ENCODE measurements around the gene ATP2B3.

The ATP2B3 gene

DNA sequence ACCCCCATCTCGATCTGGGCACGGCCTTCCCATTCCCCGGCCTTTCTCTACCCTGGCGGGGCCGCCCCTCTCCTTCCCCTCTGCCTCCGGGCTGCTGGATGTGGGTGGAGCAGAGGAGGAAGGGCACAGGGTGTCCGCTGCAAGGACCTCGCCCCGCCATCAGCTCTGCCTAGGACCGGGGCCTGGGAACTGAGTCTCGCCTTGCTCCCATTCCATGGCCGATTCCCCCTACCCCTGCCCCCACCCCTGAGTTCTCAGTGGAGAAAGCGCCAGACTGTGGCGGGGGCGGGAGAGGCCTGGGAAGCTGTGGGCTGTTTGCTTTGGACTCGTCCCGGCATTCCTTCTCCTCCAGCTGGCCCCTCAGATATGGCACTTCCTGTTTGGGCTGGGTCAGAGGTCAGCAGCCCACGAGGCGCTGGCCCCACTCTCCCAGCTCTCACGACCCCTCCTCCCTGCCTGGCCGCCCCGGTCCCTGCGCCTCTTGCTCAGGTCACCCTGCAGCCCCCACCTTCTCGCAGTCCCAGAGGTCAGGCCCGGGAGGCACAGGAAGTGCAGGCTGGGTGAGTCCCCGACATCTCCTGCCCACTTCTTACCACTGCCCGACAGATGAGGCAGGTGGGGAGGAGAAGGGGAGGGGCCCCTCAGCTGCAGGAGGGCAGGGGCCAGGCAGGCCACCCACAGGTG lies 29.1 kb upstream of the ATP2B3 start:
- Histone ChIP-seq H3K36me3 (ENCODE audit: control insufficient read depth in 2 of 2, insufficient read depth in 2 of 2, low read length in 2 of 2) (no peaks in the 10 kb centered on the region), H3K27me3 (ENCODE audit: control insufficient read depth in 2 of 2, insufficient read depth in 2 of 2, low read length in 2 of 2) (no peaks in the 10 kb centered on the region), H3K9ac (ENCODE audit: low read depth in 1 of 2, low read length in 2 of 2) (no peak overlapping the region), H3K27ac (ENCODE audit: low read depth in 2 of 2, low read length in 2 of 2) (no peak overlapping the region), H3K9me3 (ENCODE audit: control insufficient read depth in 2 of 2, low read length in 2 of 2) (no peaks in the 10 kb centered on the region), H3K4me3 (ENCODE audit: low read length in 2 of 2) (no peak overlapping the region), H3K4me1 (ENCODE audit: control insufficient read depth in 2 of 2, insufficient read depth in 2 of 2, low read length in 2 of 2) (no peaks in the 10 kb centered on the region)

DNA sequence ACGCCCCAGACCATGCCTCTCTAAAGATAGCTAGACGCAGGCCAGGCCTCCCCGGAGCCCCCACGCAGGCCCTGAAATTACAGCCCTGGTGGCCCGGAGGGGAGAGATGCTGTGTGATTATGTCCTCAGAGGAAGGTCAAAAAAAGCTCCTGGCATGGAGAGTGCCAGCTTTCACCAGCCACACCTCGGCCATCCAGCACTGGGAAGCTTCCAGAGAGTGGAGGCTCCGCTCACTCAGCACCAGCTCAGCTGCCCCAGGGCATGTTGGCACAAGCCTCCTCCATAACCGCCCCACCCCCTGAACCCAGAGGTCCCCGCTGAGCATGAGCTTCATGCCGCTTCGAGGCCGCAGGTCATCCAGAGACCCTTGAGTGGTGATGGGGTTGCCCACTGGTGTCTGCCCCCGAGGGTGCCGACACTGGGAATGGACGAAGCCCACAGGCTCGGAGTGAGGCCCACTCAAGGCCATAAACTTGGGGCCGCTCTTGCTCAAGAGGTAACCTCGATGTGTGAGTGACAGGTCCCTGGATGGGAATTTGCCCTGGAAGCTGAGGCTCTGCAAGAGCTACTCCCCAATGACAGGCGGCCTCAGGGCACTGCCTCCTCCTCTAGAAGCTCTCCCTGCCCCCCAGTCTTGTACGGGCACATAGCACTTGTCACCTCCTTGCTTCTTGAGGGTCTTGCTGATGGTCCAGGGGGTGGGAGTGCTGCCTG lies 27.1 kb upstream of the ATP2B3 start:
- Histone ChIP-seq H3K4me3 (ENCODE audit: low read length in 2 of 2) (no peak overlapping the region), H3K4me1 (ENCODE audit: control insufficient read depth in 2 of 2, insufficient read depth in 2 of 2, low read length in 2 of 2) (no peaks in the 10 kb centered on the region), H3K27ac (ENCODE audit: low read depth in 2 of 2, low read length in 2 of 2) (no peak overlapping the region), H3K27me3 (ENCODE audit: control insufficient read depth in 2 of 2, insufficient read depth in 2 of 2, low read length in 2 of 2) (peaks cover 0 to 3% of the 10 kb centered on the region in 2 donors), H3K9me3 (ENCODE audit: control insufficient read depth in 2 of 2, low read length in 2 of 2) (no peaks in the 10 kb centered on the region), H3K9ac (ENCODE audit: low read depth in 1 of 2, low read length in 2 of 2) (no peak overlapping the region), H3K36me3 (ENCODE audit: control insufficient read depth in 2 of 2, insufficient read depth in 2 of 2, low read length in 2 of 2) (no peaks in the 10 kb centered on the region)

DNA sequence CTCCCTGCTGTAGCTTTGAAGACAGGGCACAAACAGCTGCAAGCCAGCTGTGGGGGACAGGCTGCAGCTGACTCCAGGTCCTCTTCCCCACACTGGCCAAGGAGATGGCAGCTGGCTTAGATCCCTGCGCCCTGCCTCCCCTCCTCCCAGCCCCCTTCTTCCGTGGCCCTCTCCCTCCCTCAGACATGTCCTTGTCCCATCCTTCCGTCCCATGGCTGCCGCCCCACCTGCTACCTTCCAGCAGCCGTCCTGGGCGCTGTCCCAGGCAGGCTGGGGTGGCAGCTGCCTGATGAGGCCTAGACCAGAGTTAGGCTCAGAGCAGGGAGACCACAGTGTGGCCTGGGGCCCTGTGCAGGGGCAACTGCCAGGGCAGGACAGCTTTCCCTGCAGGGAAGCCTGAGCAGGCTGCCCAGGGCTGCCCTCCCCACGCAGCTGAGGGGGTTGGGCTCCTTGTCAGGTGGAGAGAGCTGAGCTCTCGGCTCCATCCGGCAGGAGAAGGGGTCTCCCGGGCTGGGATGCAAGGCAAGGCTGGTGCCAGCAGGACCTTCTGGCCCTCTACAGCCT lies 26.0 kb upstream of the ATP2B3 start:
- no peak overlapping the region for H3K27ac ChIP-seq (ENCODE audit: low read depth in 2 of 2, low read length in 2 of 2)
- no peaks in the 10 kb centered on the region for H3K36me3 ChIP-seq (ENCODE audit: control insufficient read depth in 2 of 2, insufficient read depth in 2 of 2, low read length in 2 of 2)
- no peak overlapping the region for H3K9ac ChIP-seq (ENCODE audit: low read depth in 1 of 2, low read length in 2 of 2)
- no peaks in the 10 kb centered on the region for H3K4me1 ChIP-seq (ENCODE audit: control insufficient read depth in 2 of 2, insufficient read depth in 2 of 2, low read length in 2 of 2)
- peaks cover 0 to 3% of the 10 kb centered on the region in 2 donors for H3K27me3 ChIP-seq (ENCODE audit: control insufficient read depth in 2 of 2, insufficient read depth in 2 of 2, low read length in 2 of 2)
- H3K4me3 ChIP-seq (ENCODE audit: low read length in 2 of 2) = no peak overlapping the region
- no peaks in the 10 kb centered on the region for H3K9me3 ChIP-seq (ENCODE audit: control insufficient read depth in 2 of 2, low read length in 2 of 2)

DNA sequence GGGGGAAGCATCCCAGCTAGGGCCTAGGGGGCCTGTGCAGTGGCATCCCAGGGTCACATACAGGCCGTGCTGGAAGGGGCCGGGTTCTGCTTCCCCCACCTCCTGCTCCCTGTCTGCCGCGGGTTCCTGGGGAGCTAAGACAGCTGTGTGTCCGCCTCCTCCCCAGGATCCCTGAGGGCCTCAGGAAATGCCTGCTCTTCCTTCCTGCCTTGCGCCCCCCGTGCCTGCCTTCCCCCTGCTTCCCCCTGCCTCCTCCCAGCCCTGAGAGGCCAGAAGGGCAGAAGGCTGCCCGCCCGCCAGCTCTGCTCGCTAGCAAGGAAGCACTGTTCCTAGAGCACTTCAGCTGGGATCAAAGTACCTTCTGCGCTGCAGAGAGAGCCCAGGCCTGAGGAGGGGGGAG lies 25.5 kb upstream of the ATP2B3 start:
- no peak overlapping the region for H3K27ac ChIP-seq (ENCODE audit: low read depth in 2 of 2, low read length in 2 of 2)
- H3K4me3 ChIP-seq (ENCODE audit: low read length in 2 of 2) = no peak overlapping the region
- no peak overlapping the region for H3K9ac ChIP-seq (ENCODE audit: low read depth in 1 of 2, low read length in 2 of 2)
- H3K9me3 ChIP-seq (ENCODE audit: control insufficient read depth in 2 of 2, low read length in 2 of 2) = no peaks in the 10 kb centered on the region
- peaks cover 0 to 3% of the 10 kb centered on the region in 2 donors for H3K27me3 ChIP-seq (ENCODE audit: control insufficient read depth in 2 of 2, insufficient read depth in 2 of 2, low read length in 2 of 2)
- no peaks in the 10 kb centered on the region for H3K4me1 ChIP-seq (ENCODE audit: control insufficient read depth in 2 of 2, insufficient read depth in 2 of 2, low read length in 2 of 2)
- H3K36me3 ChIP-seq (ENCODE audit: control insufficient read depth in 2 of 2, insufficient read depth in 2 of 2, low read length in 2 of 2) = no peaks in the 10 kb centered on the region

DNA sequence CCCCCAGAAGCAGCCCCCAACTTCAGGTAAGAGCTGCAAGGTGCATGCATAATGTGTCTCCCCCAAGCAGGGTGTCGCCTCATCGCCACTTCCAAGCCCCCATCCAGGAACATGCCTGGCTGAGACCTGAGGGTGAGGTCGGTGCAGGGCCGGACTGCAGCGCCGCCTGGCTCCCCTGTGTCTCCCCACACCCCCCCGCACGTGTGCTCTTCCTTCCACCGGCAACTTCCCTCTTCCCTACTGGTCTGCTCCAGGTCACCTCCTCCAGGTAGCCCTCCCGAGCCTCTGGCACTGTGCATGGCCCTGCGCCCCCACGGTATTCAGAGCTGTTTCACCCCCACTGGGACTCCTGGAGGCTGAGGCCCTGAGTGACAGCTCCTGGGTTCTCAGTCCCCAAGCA lies 24.9 kb upstream of the ATP2B3 start:
- Histone ChIP-seq H3K4me3 (ENCODE audit: low read length in 2 of 2) (no peak overlapping the region), H3K9me3 (ENCODE audit: control insufficient read depth in 2 of 2, low read length in 2 of 2) (no peaks in the 10 kb centered on the region), H3K27ac (ENCODE audit: low read depth in 2 of 2, low read length in 2 of 2) (no peak overlapping the region), H3K27me3 (ENCODE audit: control insufficient read depth in 2 of 2, insufficient read depth in 2 of 2, low read length in 2 of 2) (peaks cover 0 to 3% of the 10 kb centered on the region in 2 donors), H3K9ac (ENCODE audit: low read depth in 1 of 2, low read length in 2 of 2) (no peak overlapping the region), H3K36me3 (ENCODE audit: control insufficient read depth in 2 of 2, insufficient read depth in 2 of 2, low read length in 2 of 2) (no peaks in the 10 kb centered on the region), H3K4me1 (ENCODE audit: control insufficient read depth in 2 of 2, insufficient read depth in 2 of 2, low read length in 2 of 2) (no peaks in the 10 kb centered on the region)

DNA sequence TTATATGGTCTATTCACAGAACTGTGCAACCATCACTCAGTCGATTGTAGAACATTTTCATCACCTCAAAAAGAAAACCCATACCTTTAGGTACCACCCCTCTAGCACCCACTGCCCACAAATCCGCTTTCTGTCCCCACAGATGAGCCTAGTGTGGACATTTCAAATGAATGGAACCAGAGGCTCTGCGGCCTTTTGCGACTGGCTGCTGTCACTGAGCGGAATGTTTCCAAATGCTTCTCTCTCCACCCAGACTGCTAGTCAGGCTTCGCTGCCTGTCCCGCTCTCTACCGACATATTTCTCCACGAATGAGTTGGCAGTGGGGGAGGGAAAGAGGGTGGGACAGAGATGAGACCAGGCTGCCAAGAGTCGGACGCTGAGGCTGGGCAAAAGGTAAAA lies 24.4 kb upstream of the ATP2B3 start:
- Histone ChIP-seq H3K9me3 (ENCODE audit: control insufficient read depth in 2 of 2, low read length in 2 of 2) (no peaks in the 10 kb centered on the region), H3K4me3 (ENCODE audit: low read length in 2 of 2) (no peak overlapping the region), H3K9ac (ENCODE audit: low read depth in 1 of 2, low read length in 2 of 2) (no peak overlapping the region), H3K27ac (ENCODE audit: low read depth in 2 of 2, low read length in 2 of 2) (no peak overlapping the region), H3K4me1 (ENCODE audit: control insufficient read depth in 2 of 2, insufficient read depth in 2 of 2, low read length in 2 of 2) (no peaks in the 10 kb centered on the region), H3K36me3 (ENCODE audit: control insufficient read depth in 2 of 2, insufficient read depth in 2 of 2, low read length in 2 of 2) (no peaks in the 10 kb centered on the region), H3K27me3 (ENCODE audit: control insufficient read depth in 2 of 2, insufficient read depth in 2 of 2, low read length in 2 of 2) (peaks cover 0 to 3% of the 10 kb centered on the region in 2 donors)

DNA sequence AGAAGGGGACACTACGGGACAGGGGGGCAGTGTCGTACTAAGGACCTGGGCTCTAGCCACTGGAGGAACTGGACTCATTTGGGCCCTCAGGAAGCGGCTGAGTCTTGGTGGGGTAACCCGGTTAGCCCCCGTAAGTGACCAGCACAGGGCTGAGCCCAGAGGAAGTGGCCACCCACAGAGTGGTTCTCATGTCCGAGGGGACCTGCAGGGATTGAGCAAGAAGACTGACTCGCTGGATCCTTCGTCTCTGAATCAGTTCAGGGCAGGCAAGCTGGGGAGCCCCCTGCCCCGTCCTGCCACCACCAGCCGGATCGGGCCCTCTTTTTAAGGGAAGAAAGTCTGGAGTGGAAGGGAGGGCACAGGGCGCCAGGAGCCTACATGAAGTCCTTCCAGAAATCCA lies 23.4 kb upstream of the ATP2B3 start:
- Histone ChIP-seq H3K9ac (ENCODE audit: low read depth in 1 of 2, low read length in 2 of 2) (no peak overlapping the region), H3K27ac (ENCODE audit: low read depth in 2 of 2, low read length in 2 of 2) (no peak overlapping the region), H3K4me1 (ENCODE audit: control insufficient read depth in 2 of 2, insufficient read depth in 2 of 2, low read length in 2 of 2) (no peaks in the 10 kb centered on the region)

DNA sequence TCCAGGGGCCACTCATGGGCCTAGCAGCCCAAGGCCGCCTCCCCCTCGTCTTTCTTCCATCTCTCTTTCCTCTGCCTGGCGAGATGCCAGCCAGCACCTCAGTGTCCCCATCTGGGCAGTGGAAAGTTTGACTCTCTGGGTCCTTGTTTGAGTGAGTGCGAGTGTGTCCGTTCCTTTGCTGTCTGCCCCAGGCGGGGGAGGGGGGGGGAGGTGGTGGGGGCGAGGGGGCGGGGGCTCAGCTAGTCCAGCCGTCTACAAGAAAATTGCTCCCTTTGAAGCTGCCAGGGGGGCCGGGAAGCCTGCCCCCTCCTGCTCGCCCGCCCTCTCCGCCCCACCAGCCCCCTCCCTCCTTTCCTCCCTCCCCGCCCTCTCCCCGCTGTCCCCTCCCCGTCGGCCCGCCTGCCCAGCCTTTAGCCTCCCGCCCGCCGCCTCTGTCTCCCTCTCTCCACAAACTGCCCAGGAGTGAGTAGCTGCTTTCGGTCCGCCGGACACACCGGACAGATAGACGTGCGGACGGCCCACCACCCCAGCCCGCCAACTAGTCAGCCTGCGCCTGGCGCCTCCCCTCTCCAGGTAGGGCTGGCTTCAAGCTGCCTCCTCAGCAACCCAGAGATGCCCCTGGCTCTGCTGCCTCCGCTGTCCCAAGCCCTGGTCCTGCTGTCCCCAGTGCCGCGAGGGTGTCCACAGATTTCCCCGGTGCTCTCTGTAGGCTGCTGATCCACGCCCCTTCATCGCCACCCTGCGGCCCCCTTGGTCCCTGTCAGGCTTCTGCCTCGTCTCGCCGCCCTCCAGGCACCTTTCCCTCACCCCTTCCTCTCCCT lies 22.7 kb upstream of the ATP2B3 start, which contains the start of gene BGN:
TSS of gene BGN (plus strand) at position 440 of the 821 bp plus-strand sequence. CDS start 9,652 bp downstream, outside the sequence.
- Histone ChIP-seq H3K4me3 (ENCODE audit: low read length in 2 of 2) (peak within 1 kb of the TSS; percentile 20 to 39), H3K9ac (ENCODE audit: low read depth in 1 of 2, low read length in 2 of 2) (no peak within 1 kb of the TSS), H3K27ac (ENCODE audit: low read depth in 2 of 2, low read length in 2 of 2) (no peak within 1 kb of the TSS), H3K27me3 (ENCODE audit: control insufficient read depth in 2 of 2, insufficient read depth in 2 of 2, low read length in 2 of 2) (peaks cover 0 to 3% of the 10 kb centered on the region in 2 donors), H3K4me1 (ENCODE audit: control insufficient read depth in 2 of 2, insufficient read depth in 2 of 2, low read length in 2 of 2) (no peaks in the 10 kb centered on the region), H3K36me3 (ENCODE audit: control insufficient read depth in 2 of 2, insufficient read depth in 2 of 2, low read length in 2 of 2) (no peaks in the 10 kb centered on the region), H3K9me3 (ENCODE audit: control insufficient read depth in 2 of 2, low read length in 2 of 2) (no peaks in the 10 kb centered on the region)

More for the DNA sequence above, 23.4 kb upstream of the ATP2B3 start:
- Histone ChIP-seq H3K36me3 (ENCODE audit: control insufficient read depth in 2 of 2, insufficient read depth in 2 of 2, low read length in 2 of 2) (no peaks in the 10 kb centered on the region), H3K4me3 (ENCODE audit: low read length in 2 of 2) (no peak overlapping the region), H3K9me3 (ENCODE audit: control insufficient read depth in 2 of 2, low read length in 2 of 2) (no peaks in the 10 kb centered on the region), H3K27me3 (ENCODE audit: control insufficient read depth in 2 of 2, insufficient read depth in 2 of 2, low read length in 2 of 2) (peaks cover 0 to 3% of the 10 kb centered on the region in 2 donors)

DNA sequence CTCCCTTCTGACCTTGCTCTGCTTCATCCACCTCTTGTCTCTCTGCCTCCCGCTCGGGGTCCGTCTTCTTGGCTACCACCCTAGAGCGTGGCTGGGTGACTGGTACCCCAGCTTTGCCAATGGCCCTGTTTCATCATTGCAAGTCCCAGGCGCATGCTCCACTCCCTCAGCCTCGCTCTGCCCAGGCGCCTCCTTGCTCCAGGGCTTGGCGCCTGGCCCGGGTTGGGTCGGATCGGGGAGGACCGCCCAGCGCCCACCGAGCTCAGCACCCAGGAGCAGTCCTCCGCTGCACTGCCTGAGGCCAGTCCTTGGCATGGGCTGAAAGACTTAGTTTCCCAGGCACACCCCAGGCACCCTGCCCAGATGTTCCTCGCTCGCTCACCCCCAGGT lies 22.1 kb upstream of the ATP2B3 start:
- Histone ChIP-seq H3K4me3 (ENCODE audit: low read length in 2 of 2) (peak overlapping the region in 1 of 2 donors; percentile 20), H3K4me1 (ENCODE audit: control insufficient read depth in 2 of 2, insufficient read depth in 2 of 2, low read length in 2 of 2) (no peaks in the 10 kb centered on the region), H3K27ac (ENCODE audit: low read depth in 2 of 2, low read length in 2 of 2) (no peak overlapping the region), H3K9ac (ENCODE audit: low read depth in 1 of 2, low read length in 2 of 2) (no peak overlapping the region), H3K36me3 (ENCODE audit: control insufficient read depth in 2 of 2, insufficient read depth in 2 of 2, low read length in 2 of 2) (no peaks in the 10 kb centered on the region), H3K27me3 (ENCODE audit: control insufficient read depth in 2 of 2, insufficient read depth in 2 of 2, low read length in 2 of 2) (peaks cover 0 to 3% of the 10 kb centered on the region in 2 donors), H3K9me3 (ENCODE audit: control insufficient read depth in 2 of 2, low read length in 2 of 2) (no peaks in the 10 kb centered on the region)
